Prostate gland (tissue), 2 donors: ENCODE data around the gene BNC1.

Experiments used
- POLR2A ChIP-seq: fragments of 450-650 bp; IDR thresholded peaks from one replicate; pipeline ENCODE4 v1.6.1; 2016; ENCODE audit warnings: antibody characterized with exemption, mild to moderate bottlenecking
- POLR2AphosphoS5 ChIP-seq: sonication (generic); formaldehyde crosslinking; IDR thresholded peaks from one replicate; pipeline ENCODE4 v1.6.1; 2017; ENCODE audit warnings: antibody characterized with exemption
- TF ChIP-seq, protein P1 (sequence below), 4 experiments: fragments of 200-600 bp in 2 of 4; fragments of 450-650 bp in 2 of 4; sonication (generic) in 2 of 4; IDR thresholded peaks; 1 replicate in 3 of 4; 2 replicates in 1 of 4; pipeline ENCODE4 v1.5.1; 2016 to 2019; ENCODE audit warnings: antibody characterized with exemption in 4 of 4, mild to moderate bottlenecking in 2 of 4, moderate library complexity in 2 of 4

DNA sequence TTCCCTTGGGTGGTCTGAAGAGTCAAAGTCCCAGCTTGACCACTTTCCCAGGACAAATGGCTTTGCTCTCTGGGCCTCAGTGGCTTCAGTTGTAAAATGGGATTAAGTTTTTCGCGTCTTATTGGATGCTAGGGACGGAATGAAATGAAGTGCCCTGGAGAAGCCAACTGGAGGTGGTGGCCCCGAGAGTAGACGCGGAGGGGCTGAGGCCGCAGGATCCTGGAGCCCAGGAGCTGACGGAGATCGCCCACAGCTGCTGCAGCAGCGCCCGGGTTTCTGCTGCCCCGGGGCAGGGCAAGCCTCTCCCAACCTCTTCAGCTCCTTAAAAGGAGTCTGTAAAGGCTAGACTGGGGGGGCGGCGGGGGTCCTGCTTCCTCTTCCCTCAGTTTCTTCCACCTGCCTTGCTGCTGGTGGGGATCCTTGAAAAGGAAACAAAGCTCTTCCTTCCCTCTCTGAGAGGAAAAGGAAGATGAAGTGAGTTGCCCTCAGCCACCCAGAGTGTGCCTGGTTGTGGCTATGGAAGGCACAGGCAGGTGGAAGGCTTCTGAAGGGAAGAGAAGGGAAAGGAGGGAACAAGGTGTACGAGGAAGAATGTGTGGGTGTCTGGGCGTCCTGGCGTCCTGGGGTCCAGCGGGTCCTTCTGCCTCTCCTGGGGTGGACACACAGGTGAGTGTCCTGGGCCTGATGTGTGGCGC, 967 bp upstream of the BNC1 start:
- no peak for TF ChIP-seq POLR2AphosphoS5
- TF ChIP-seq, protein P1, sequence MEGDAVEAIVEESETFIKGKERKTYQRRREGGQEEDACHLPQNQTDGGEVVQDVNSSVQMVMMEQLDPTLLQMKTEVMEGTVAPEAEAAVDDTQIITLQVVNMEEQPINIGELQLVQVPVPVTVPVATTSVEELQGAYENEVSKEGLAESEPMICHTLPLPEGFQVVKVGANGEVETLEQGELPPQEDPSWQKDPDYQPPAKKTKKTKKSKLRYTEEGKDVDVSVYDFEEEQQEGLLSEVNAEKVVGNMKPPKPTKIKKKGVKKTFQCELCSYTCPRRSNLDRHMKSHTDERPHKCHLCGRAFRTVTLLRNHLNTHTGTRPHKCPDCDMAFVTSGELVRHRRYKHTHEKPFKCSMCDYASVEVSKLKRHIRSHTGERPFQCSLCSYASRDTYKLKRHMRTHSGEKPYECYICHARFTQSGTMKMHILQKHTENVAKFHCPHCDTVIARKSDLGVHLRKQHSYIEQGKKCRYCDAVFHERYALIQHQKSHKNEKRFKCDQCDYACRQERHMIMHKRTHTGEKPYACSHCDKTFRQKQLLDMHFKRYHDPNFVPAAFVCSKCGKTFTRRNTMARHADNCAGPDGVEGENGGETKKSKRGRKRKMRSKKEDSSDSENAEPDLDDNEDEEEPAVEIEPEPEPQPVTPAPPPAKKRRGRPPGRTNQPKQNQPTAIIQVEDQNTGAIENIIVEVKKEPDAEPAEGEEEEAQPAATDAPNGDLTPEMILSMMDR (IDR thresholded peaks at IDR 0.05) = no peak
- TF ChIP-seq POLR2A = no peak
